ENCODE measurements around the gene ATP8A1.

ATP8A1 gene

DNA sequence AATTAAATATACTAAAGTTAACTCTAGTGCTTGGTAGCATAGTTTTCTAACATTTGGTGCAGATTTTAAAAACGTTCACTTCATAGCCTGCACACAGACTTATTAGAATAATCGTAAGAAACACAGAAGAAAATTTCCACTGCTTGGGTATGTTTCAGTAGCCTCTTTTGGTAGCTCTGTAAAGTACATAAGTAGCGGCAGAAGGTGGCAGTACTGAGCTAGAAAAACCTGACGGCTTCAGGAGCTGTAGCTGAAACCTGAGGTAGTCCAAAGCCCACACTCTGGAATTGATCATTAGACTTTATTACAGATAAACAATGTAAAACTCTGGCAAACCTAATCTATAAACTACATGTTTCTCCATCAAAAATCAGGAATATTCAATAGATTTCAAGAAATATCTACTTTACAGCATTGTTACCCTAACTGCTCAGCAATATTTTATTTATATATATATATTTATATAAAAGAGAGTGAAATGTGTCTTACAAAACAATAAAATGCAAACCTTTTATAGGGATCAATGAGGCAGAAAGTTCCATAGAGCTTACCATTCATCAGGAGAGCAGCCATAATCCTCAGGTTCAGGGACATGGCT is 88.2 kb downstream of the ATP8A1 start:
- H3K4me3 ChIP-seq (ENCODE audit: control insufficient read depth, low read depth, low read length): no peak overlapping the region
- peak; percentile 74 for DNase-seq (ENCODE audit: low read depth)
- TF ChIP-seq, protein P1, sequence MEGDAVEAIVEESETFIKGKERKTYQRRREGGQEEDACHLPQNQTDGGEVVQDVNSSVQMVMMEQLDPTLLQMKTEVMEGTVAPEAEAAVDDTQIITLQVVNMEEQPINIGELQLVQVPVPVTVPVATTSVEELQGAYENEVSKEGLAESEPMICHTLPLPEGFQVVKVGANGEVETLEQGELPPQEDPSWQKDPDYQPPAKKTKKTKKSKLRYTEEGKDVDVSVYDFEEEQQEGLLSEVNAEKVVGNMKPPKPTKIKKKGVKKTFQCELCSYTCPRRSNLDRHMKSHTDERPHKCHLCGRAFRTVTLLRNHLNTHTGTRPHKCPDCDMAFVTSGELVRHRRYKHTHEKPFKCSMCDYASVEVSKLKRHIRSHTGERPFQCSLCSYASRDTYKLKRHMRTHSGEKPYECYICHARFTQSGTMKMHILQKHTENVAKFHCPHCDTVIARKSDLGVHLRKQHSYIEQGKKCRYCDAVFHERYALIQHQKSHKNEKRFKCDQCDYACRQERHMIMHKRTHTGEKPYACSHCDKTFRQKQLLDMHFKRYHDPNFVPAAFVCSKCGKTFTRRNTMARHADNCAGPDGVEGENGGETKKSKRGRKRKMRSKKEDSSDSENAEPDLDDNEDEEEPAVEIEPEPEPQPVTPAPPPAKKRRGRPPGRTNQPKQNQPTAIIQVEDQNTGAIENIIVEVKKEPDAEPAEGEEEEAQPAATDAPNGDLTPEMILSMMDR (conservative IDR thresholded peaks at IDR 0.05; ENCODE audit: control insufficient read depth, insufficient read depth, low read depth, low read length): peak; percentile 73

DNA sequence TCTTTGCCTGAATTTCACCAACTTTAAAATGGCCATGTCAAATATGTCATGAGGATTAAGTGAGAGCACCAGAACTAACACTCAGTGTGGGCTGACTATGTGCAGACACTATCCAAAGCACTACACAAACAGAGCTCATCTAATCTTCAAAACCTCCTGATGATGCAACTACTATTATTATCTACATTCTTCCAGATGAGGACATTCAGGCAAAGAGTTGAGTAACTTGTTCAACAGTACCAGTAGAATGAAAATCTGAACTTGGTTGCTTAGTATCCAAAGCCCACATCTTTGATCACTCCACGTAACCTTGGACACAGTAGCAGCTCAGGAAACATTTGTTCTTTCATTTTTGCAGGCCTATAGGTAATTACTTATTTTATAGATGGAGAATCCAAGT is 90.1 kb downstream of the ATP8A1 start:
- TF ChIP-seq, protein P1 (conservative IDR thresholded peaks at IDR 0.05; ENCODE audit: control insufficient read depth, insufficient read depth, low read depth, low read length): no peak
- H3K4me3 ChIP-seq (ENCODE audit: control insufficient read depth, low read depth, low read length): no peak overlapping the region
- DNase-seq (ENCODE audit: low read depth): no peak

DNA sequence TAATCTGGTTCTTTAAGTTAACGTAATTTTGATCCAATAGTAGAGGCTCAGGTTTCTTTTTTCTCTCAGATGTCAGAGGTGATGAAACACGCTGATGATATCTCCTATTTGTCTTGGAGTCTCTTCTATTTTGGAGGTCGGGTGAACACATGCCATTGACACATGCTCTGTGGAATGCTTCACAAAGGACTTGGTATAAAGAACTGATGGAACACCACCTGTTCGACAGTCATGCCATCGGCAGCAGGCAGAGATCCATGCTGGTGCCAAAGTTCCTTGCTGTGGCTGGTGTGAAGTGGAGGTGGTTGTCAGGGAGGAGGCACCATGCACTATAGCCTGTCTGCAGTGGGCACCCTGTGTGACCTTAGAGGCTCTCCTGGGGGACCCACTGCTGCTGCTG is 94.9 kb downstream of the ATP8A1 start:
- TF ChIP-seq, protein P1 (conservative IDR thresholded peaks at IDR 0.05; ENCODE audit: control insufficient read depth, insufficient read depth, low read depth, low read length): no peak
- DNase-seq (ENCODE audit: low read depth): no peak
- H3K4me3 ChIP-seq (ENCODE audit: control insufficient read depth, low read depth, low read length): no peak overlapping the region

DNA sequence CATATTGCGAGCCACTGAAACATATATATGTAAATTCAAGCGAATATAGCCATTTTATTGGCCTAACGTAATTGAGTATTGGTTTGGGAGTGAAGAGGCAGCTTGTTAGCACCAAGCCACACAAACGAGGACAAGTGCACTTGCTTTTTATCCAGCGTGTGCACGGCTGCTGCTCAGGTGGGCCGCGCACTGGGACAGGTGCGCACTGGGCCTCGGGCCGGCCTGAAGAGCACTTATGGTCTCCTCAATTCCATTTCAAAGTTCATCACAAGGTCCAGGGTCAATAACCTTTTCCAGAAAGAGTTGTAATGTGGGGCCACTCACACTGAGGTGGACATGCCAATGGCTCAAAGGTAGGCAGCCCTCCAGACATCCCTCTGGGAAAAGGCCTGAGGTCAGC is 95.9 kb downstream of the ATP8A1 start:
- TF ChIP-seq, protein P1 (conservative IDR thresholded peaks at IDR 0.05; ENCODE audit: control insufficient read depth, insufficient read depth, low read depth, low read length): no peak
- H3K4me3 ChIP-seq (ENCODE audit: control insufficient read depth, low read depth, low read length): no peak overlapping the region
- DNase-seq (ENCODE audit: low read depth): no peak

DNA sequence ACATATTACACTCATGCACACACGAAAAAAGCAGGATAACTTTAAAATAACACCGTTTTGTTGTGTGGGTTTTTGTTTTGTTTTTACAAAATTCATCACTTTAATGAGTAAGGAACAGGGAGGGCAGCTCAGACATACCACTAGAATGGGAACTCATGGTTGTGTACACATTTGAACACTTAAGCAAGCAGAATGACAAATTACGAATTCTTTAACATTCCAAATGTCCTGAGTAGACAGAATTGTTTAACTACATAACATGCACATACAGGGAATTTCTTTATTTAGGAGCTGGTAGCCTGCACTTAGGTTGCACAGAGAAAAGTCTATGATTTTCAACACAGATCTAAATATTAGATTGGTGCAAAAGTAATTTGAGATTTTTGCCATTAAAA is 96.4 kb downstream of the ATP8A1 start:
- TF ChIP-seq, protein P1 (conservative IDR thresholded peaks at IDR 0.05; ENCODE audit: control insufficient read depth, insufficient read depth, low read depth, low read length): no peak
- no peak overlapping the region for H3K4me3 ChIP-seq (ENCODE audit: control insufficient read depth, low read depth, low read length)
- DNase-seq (ENCODE audit: low read depth): no peak

DNA sequence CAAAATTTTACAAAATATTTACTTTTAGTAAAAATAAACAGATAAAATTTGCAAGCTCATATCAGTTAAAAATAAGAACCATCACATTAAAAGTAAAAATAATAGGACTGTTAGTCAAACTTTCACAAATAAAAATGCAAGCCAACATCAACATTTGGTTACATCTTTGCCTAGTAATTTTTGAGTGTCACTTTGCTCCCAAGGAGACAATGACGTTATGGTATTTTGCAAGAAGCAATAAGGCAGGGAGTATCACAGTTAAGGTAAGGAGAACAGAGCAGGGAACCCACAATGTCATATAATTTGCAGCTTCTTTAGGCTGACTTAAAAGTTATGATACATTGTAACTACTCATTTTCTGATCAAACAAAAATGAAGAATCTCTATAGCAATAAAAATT is 98.7 kb downstream of the ATP8A1 start:
- TF ChIP-seq, protein P1 (conservative IDR thresholded peaks at IDR 0.05; ENCODE audit: control insufficient read depth, insufficient read depth, low read depth, low read length): no peak
- no peak overlapping the region for H3K4me3 ChIP-seq (ENCODE audit: control insufficient read depth, low read depth, low read length)
- no peak for DNase-seq (ENCODE audit: low read depth)

DNA sequence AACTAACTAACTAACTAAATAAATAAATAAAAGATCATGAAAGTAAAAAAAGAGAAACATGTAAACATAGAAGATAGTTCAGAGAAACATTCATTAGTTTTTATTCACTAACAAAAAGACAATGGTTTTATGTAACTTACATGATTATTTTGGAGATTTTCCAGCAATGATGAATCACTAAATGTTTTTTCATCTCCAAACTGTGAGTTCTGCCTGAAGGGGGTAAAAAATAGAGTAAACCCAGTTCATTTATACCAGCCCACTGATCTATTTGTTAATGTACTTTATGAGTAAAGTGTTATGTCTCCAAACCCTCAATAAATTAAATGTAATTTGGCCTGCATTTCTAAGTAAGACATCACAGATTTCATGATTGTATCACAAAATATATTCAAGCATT is 101.1 kb downstream of the ATP8A1 start:
- TF ChIP-seq, protein P1 (conservative IDR thresholded peaks at IDR 0.05; ENCODE audit: control insufficient read depth, insufficient read depth, low read depth, low read length): no peak
- H3K4me3 ChIP-seq (ENCODE audit: control insufficient read depth, low read depth, low read length): no peak overlapping the region
- DNase-seq (ENCODE audit: low read depth): peak; percentile 42
